AG10803 (cell line): ENCODE data around the gene LTBP3.

Experiments
- DNase-seq: peaks from one replicate; pipeline ENCODE4 v3.0.0; 2010; ENCODE audit warnings: low read depth
- H3K4me3 ChIP-seq: 2 replicates; pipeline ENCODE4 v1.5.1; 2011; ENCODE audit warnings: mild to moderate bottlenecking, low read length, control low read depth
- TF ChIP-seq, protein P1 (sequence below): conservative IDR thresholded peaks from 2 replicates; pipeline ENCODE4 v1.5.1; 2011; ENCODE audit warnings: mild to moderate bottlenecking, low read length, control low read depth, inconsistent platforms

The LTBP3 gene

DNA sequence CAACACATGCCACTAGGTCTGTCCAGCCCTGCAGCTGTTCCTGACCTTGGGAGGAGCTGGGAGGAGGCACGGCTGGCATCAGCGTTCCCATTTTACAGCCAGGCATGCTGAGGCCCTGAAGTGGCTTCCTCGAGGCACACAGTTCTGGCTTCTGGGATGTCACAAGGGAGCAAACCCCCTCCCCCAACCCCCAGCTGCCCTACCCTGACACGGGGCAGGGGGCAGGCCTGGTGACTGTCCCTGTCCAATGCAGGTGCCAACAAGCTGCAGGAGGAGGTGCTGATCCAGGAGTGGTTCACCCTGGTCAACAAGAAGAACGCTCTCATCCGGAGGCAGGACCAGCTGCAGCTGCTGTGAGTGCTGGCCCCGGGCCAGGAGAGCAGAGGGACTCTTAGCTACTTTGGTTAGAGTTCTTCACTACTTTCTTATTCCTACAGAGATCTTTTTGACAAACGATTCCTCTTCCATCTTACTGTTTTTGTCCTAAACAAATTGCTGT, 32.1 kb upstream of the LTBP3 start:
- no peak overlapping the region for H3K4me3 ChIP-seq
- DNase-seq, result no peak
- TF ChIP-seq, protein P1, sequence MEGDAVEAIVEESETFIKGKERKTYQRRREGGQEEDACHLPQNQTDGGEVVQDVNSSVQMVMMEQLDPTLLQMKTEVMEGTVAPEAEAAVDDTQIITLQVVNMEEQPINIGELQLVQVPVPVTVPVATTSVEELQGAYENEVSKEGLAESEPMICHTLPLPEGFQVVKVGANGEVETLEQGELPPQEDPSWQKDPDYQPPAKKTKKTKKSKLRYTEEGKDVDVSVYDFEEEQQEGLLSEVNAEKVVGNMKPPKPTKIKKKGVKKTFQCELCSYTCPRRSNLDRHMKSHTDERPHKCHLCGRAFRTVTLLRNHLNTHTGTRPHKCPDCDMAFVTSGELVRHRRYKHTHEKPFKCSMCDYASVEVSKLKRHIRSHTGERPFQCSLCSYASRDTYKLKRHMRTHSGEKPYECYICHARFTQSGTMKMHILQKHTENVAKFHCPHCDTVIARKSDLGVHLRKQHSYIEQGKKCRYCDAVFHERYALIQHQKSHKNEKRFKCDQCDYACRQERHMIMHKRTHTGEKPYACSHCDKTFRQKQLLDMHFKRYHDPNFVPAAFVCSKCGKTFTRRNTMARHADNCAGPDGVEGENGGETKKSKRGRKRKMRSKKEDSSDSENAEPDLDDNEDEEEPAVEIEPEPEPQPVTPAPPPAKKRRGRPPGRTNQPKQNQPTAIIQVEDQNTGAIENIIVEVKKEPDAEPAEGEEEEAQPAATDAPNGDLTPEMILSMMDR, result no peak

DNA sequence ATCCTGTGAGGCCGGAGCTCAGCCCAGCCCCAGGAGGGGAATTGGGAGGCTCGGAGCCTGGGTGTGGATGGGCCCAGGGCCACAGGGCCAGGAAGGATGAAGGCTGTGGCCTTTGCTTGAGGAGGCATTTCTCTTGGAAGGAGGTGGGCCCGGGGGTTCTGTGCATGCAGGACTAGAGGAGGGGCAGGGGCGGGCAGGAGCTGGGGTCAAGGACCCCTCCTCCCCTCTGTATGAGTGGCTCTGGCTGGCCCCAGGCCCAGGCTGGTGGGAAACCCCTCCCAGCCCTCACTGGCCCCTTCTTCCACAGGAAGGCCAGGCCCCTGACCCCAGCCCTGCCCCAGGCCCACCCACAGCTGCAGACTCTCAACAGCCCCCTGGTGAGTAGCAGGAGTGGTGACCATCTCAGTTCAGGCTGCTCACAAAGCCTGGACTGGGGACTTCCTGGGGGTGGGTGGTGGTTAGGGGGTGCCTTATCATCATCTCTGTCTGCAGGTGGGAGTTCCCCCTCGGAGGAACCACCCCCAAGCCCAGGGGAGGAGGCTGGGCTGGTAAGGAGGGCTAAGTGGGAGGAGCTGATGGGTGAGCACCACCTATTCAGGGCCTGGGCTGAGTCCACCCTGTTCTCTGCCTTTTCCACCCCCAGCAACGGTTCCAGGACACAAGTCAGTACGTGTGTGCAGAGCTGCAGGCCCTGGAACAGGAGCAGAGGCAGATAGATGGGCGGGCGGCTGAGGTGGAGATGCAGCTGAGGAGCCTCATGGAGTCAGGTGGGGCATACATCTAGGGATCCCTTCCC, 31.5 kb upstream of the LTBP3 start:
- no peak for DNase-seq
- TF ChIP-seq, protein P1, result no peak
- H3K4me3 ChIP-seq, result no peak overlapping the region

DNA sequence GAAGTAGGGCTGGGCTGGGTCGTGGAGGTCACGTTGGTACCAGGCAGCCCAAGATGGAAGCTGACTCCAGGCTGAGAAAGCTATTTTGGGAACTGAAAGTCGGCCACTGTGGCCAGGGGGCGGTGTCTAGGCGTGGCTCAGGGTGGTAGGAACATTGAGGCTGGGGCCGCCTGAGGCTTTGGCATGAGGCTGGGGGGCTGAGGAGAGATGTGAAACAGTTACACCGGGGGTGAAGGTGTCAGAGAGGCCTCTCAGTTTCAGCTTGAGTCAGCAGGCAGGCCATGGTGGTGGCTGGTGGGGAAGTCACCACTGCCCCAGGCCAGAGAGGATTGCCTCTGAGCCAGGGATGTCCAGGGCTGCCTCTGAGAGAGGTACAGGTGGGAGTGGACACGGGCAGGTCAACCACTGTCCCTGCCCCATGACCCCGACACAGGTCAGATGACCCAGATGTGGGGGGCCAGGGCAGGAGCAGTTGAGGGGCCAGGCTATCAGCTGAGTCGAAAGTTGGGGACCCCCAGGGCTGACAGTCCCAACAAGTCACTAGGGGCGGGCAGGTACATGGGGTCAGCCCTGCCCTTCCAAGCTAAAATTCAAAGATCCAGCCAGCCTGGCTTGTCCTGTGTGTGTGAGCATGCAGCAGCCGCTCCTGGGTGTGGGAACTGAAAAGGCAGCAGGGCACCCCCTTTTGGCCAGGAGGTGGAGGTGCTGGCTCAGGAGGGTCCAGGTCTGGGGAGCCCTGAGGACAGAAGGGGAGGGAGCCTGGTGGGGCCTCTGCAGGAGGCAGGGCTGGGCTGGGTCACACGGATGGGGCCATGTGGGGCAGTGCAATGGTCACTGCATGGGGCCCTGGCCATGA, 30.3 kb upstream of the LTBP3 start:
- DNase-seq, result no peak
- no peak overlapping the region for H3K4me3 ChIP-seq
- TF ChIP-seq, protein P1, result peak; percentile 44

DNA sequence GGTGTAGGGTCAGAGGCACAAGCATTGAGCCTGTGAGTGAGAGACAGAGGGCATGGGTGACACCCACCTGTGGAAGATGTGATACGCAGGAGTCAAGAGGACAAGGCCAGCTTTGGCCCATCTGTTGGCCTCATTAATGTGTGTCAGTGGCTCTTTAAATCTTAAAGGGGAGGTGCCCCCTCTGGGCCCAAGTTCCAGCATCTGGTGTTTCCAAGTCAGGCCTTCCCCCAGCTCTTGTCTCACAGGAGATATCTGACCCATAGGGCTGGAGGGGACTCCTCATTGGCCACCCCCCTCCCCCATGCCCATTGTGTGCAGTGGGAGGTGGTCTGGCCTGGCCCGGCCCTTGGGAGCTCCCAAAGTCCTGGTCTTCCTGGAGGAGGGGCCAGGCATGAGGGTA, 28.5 kb upstream of the LTBP3 start:
- TF ChIP-seq, protein P1, result no peak
- no peak overlapping the region for H3K4me3 ChIP-seq
- peak; percentile 59 for DNase-seq

DNA sequence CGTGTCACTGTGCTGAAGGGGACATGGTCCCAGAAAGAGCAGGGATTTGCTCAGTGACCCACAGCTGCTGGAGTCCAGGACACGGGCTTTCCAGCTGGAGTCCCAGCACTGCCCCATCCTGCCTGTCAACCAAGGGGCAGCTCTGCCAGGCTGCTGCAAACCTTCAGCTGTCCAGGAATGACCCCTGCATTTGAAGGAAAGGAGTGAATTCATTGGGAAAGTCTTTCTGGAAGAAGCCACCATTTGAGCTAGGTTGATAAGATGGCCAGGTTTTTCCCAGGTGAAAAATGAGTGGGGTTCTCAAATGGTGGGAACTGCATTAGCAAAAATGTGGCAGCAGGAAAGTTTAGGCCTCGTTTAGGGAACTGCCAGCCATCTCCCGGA, 28.1 kb upstream of the LTBP3 start:
- DNase-seq, result no peak
- TF ChIP-seq, protein P1, result no peak
- H3K4me3 ChIP-seq, result no peak overlapping the region

DNA sequence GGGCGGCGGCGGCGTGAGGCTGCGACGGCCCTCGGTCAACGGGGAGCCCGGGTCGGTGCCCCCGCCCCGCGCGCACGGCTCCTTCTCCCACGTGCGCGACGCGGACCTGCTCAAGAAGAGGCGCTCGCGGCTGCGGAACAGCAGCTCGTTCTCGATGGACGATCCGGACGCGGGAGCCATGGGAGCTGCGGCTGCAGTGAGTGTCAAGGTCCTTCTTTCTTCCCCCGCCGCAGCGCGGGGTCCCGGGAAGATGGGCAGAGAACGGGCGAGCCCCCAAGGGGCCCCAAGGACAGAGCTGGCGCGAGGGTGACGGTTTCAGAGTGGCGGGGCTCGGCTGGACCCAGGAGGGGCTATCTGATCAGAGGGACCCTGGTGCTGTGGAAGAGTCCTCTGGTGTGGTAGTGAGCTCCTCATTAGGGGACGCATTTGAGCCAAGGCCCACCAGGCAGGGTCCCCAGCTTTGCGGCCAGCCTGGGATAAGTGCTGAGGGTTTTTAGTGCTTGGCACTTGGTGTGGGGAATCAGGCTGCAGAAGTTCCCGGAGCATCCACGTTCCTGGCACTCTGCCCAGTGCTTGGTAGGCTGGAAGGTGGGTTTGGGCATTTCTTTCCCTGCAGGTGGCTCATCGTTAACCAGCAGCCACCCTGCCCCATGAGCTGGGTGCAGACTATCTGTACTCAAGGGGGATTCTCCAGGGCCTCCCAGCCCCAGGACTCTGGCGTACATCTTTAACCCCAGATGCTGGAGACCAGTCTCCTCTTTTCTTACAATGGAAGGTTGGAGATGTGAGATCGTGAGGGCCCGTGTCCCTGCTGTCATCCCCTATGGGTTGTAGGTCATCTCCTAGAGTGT, 27.5 kb upstream of the LTBP3 start:
- no peak for DNase-seq
- TF ChIP-seq, protein P1, result no peak
- no peak overlapping the region for H3K4me3 ChIP-seq
